Psoas muscle (tissue), 8 donors: ENCODE data around the gene RPP25L. TPM values are rescaled to one million over a fixed set of nuclear protein-coding genes. Genes with fewer than 3 reads are reported as not detected.

Source experiments
- ATAC-seq, 4 donors: fragments of 200-7000 bp; cut with Tn5 transposase; one replicate each; pipeline ENCODE4 v1.9.1; 2020; ENCODE audit warnings: moderate library complexity in 3 of 4, mild to moderate bottlenecking in 2 of 4
- DNase-seq, 2 donors: peaks; one replicate each; pipeline ENCODE4 v3.0.0-alpha.2; 2020
- H3K27ac ChIP-seq: fragments of 200-600 bp; one replicate; pipeline ENCODE4 v1.8.0; 2022
- H3K27me3 ChIP-seq, 3 donors: fragments of 200-600 bp in 1 of 3; one replicate each; pipeline versions ENCODE4 v1.6.1 to v1.8.0; 2013 to 2022; ENCODE audit warnings: low read length in 2 of 3, mild to moderate bottlenecking in 2 of 3, moderate library complexity in 1 of 3; ENCODE audit not compliant: insufficient read depth in 3 of 3
- H3K36me3 ChIP-seq, 2 donors: fragments of 200-600 bp in 1 of 2; one replicate each; pipeline versions ENCODE4 v1.6.1 to v1.8.0; 2013 to 2022; ENCODE audit warnings: low read depth in 1 of 2, mild to moderate bottlenecking in 1 of 2, moderate library complexity in 1 of 2; ENCODE audit not compliant: insufficient read depth in 1 of 2
- H3K4me1 ChIP-seq: fragments of 200-600 bp; one replicate; pipeline ENCODE4 v1.8.0; 2022
- H3K4me3 ChIP-seq: fragments of 200-600 bp; one replicate; pipeline ENCODE4 v1.8.0; 2022; ENCODE audit warnings: mild to moderate bottlenecking
- H3K9me3 ChIP-seq: fragments of 200-600 bp; one replicate; pipeline ENCODE4 v1.8.0; 2022
- CTCF ChIP-seq: fragments of 200-600 bp; IDR thresholded peaks from one replicate; pipeline ENCODE4 v1.8.0; 2022; ENCODE audit warnings: antibody characterized with exemption
- WGBS, 3 donors: extraction: QIAGEN DNeasy Blood & Tissue Kit; methylation state at CpG; one replicate each; pipeline versions ENCODE4 v1.1.6 to v1.1.7; 2013; 5-methylcytosine and 5-hydroxymethylcytosine counted together
- intact Hi-C, 2 donors: fragments of 100-400 bp; cut with DNase I; formaldehyde crosslinking; loops; one replicate each; pipeline versions ENCODE4 v1.11.0 to v1.14.2; 2022
- long read RNA-seq, 2 donors: library from polyadenylated mRNA; unstranded; transcript quantifications; one replicate each; pipeline ENCODE4 v2.0.0, GENCODE V29; 2021
- polyA plus RNA-seq, 3 donors: library from polyadenylated mRNA; stranded (reverse); fragments of 200-250 nt; gene quantifications; one replicate each; pipeline ENCODE4 v1.2.3, GENCODE V29; 2013
- total RNA-seq, 4 donors: library from RNA; stranded (reverse); fragmentation: NEBNext Ultra II Directional in 2 of 4; extraction: Animal tissue kit (Norgen Biotek cat#: 25700) in 2 of 4; gene quantifications; one replicate each; pipeline versions ENCODE4 v1.2.1 to v1.2.4, GENCODE V29; 2021 to 2023
- donor health status: healthy with polysubstance abuse.
- donor health status: DM: no; HTN: no; CAD: no; lungs with moderate emphysema.
- donor health status: Bipolar disorder and iron deficiency.
- donor health status: healthy.
- donor health status: DM: yes; HTN: yes; CAD: no.
- donor health status: DM: no; HTN: no; CAD: no.
- donor health status: DM: no; HTN: no; CAD: no.
- donor health status: DM: yes; HTN: yes; CAD: no.

The RPP25L gene
- 10 to 100 TPM; 63.1 to 84.7 (median 68.3) TPM for total RNA-seq
- polyA plus RNA-seq: 100 to 1,000 TPM in 1 of 3 donors, 10 to 100 TPM in 2; 58.5 to 124 (median 70.1) TPM
- long read RNA-seq, donor 1, transcript RPP25L-202 (2 exons, 888 nt): major isoform, 36 of 55 reads
- long read RNA-seq, donor 1, transcript RPP25L-201 (2 exons, 1,092 nt): minor isoform, 16 of 55 reads
- long read RNA-seq, donor 1, partial matches to known transcripts: 0 of 55 reads
- long read RNA-seq, donor 1, other reads (novel, unspliced or antisense): 3 of 55 reads
- long read RNA-seq, donor 2, transcript RPP25L-201 (2 exons, 1,092 nt): minor isoform, 33 of 107 reads
- long read RNA-seq, donor 2, transcript RPP25L-202 (2 exons, 888 nt): major isoform, 58 of 107 reads
- long read RNA-seq, donor 2, partial matches to known transcripts: 0 of 107 reads
- long read RNA-seq, donor 2, other reads (novel, unspliced or antisense): 16 of 107 reads

- H3K36me3 ChIP-seq: peaks cover 3 to 41% of the 10 kb centered on the region in 2 donors
- H3K4me1 ChIP-seq: peaks cover 26% of the 10 kb centered on the region
- intact Hi-C loops: loop anchor here in 1 of 2 donors (5.0 kb wide), 1 partner anchor 90 kb away; no protein-coding TSS in a partner anchor
- no peaks in the 10 kb centered on the region for H3K27me3 ChIP-seq
- H3K27ac ChIP-seq: peak within 1 kb of the TSS; percentile 84
- DNase-seq (peak; percentile 90 to 91), ATAC-seq (peak; percentile 92 to 96 (median 95))
- peak within 1 kb of the TSS; percentile 73 for H3K4me3 ChIP-seq
- TF ChIP-seq CTCF: no peak
- no peaks in the 10 kb centered on the region for H3K9me3 ChIP-seq
- WGBS, 3 donors: 0 to 1% (median 1%) methylated on average over 61 to 77 of the region's 77 CpGs
These were observed at the start of gene RPP25L for GRCh38 chr9:34611811-34612787. RPP25L (minus strand) TSS chr9:34612097; CDS start chr9:34611296, 801 bp downstream.

- no peak overlapping the region for H3K4me3 ChIP-seq
- DNase-seq (no peak), ATAC-seq (no peak)
- peaks cover 9% of the 10 kb centered on the region for H3K4me1 ChIP-seq
- no peaks in the 10 kb centered on the region for H3K27me3 ChIP-seq
- no peaks in the 10 kb centered on the region for H3K9me3 ChIP-seq
- WGBS, 3 donors: 87 to 92% (median 90%) methylated on average over 8 of the region's 8 CpGs
- no peak for TF ChIP-seq CTCF
- H3K27ac ChIP-seq: no peak overlapping the region
- peaks cover 0 to 18% of the 10 kb centered on the region in 2 donors for H3K36me3 ChIP-seq
- intact Hi-C loops: no loop called here
These were observed 47.8 kb upstream of the RPP25L start for GRCh38 chr9:34659592-34660253.

GRCh38 chr9:34658461-34658860, 46.6 kb upstream of the RPP25L start:
- Histone ChIP-seq H3K4me1 (peaks cover 17% of the 10 kb centered on the region), H3K9me3 (no peaks in the 10 kb centered on the region), H3K4me3 (no peak overlapping the region), H3K36me3 (peaks cover 0 to 18% of the 10 kb centered on the region in 2 donors), H3K27me3 (no peaks in the 10 kb centered on the region), H3K27ac (no peak overlapping the region)
- no peak for DNase-seq
- intact Hi-C loops: no loop called here
- WGBS, 3 donors: 71 to 83% (median 78%) methylated on average over 14 of the region's 14 CpGs
- no peak for TF ChIP-seq CTCF
- ATAC-seq: no peak

GRCh38 chr9:34656992-34657391, 45.1 kb upstream of the RPP25L start:
- Histone ChIP-seq H3K4me1 (peaks cover 29% of the 10 kb centered on the region), H3K36me3 (peaks cover 0 to 18% of the 10 kb centered on the region in 2 donors), H3K27ac (no peak overlapping the region), H3K4me3 (no peak overlapping the region), H3K9me3 (no peaks in the 10 kb centered on the region), H3K27me3 (no peaks in the 10 kb centered on the region)
- TF ChIP-seq CTCF: no peak
- no peak for DNase-seq
- ATAC-seq: no peak
- intact Hi-C loops: no loop called here
- 91 to 93% (median 93%) methylated on average over 5 of the region's 5 CpGs for WGBS, 3 donors
